ENCODE measurements around the gene PPME1.

DNA sequence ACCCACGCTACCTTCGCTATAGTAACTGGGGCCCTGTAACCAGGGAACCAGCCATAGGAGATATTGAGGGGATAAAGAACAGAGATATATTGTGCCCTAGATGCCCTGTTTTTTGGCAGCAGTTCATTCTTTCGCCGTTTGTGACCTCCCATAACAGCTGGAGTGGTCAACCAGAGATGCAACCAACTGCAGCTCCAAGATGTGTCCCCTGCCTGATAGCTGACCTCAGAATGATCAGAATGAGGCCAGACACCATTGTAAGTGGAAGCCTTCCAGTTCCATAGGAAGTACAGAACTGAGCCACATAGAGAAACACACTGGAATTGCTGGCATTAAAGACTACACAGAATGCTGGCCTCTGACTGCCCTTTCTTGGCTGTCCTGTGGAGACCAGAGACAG lies 101.2 kb downstream of the PPME1 start:
- TF ChIP-seq, protein P1, sequence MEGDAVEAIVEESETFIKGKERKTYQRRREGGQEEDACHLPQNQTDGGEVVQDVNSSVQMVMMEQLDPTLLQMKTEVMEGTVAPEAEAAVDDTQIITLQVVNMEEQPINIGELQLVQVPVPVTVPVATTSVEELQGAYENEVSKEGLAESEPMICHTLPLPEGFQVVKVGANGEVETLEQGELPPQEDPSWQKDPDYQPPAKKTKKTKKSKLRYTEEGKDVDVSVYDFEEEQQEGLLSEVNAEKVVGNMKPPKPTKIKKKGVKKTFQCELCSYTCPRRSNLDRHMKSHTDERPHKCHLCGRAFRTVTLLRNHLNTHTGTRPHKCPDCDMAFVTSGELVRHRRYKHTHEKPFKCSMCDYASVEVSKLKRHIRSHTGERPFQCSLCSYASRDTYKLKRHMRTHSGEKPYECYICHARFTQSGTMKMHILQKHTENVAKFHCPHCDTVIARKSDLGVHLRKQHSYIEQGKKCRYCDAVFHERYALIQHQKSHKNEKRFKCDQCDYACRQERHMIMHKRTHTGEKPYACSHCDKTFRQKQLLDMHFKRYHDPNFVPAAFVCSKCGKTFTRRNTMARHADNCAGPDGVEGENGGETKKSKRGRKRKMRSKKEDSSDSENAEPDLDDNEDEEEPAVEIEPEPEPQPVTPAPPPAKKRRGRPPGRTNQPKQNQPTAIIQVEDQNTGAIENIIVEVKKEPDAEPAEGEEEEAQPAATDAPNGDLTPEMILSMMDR (IDR thresholded peaks at IDR 0.05): no peak
- TF ChIP-seq POLR2A (IDR thresholded peaks at IDR 0.05): no peak
